GM21717 (cell line): Measurements from ENCODE around the gene CPSF7.
"Not testable (repeated sequence)": the region's sequence is repeated elsewhere in the genome, so short reads cannot be mapped to it uniquely, and the experiment has no call there.

Experiments
- ATAC-seq: cut with Tn5 transposase; IDR thresholded peaks from one replicate; pipeline ENCODE4 v1.9.1; 2021; ENCODE audit warnings: mild to moderate bottlenecking, moderate library complexity; ENCODE audit not compliant: unreplicated experiment

The CPSF7 gene

GRCh38 chr11:61429691-61430582 is at the start of gene CPSF7, which contains the start of gene SDHAF2:
CPSF7 (minus strand) TSS chr11:61429975; CDS start chr11:61429235, 740 bp downstream.
SDHAF2 (plus strand) TSS chr11:61430124; CDS start chr11:61430147, 23 bp downstream.
- peak; percentile 83 for ATAC-seq

GRCh38 chr11:61477727-61478148 is 48.0 kb upstream of the CPSF7 start:
- no peak for ATAC-seq

- no peak for ATAC-seq
These were observed 47.4 kb upstream of the CPSF7 start for GRCh38 chr11:61477126-61477525.

GRCh38 chr11:61476371-61476770 is 46.6 kb upstream of the CPSF7 start:
- ATAC-seq: no peak

- ATAC-seq: no peak
These were observed 45.7 kb upstream of the CPSF7 start for GRCh38 chr11:61475433-61475832.

GRCh38 chr11:61474013-61474643 is 44.4 kb upstream of the CPSF7 start:
- no peak for ATAC-seq

GRCh38 chr11:61473370-61474012 is 43.7 kb upstream of the CPSF7 start:
- no peak for ATAC-seq

- no peak for ATAC-seq
These were observed 43.1 kb upstream of the CPSF7 start for GRCh38 chr11:61472868-61473267.

- ATAC-seq: no peak
These were observed 42.5 kb upstream of the CPSF7 start for GRCh38 chr11:61472282-61472681.

- ATAC-seq: no peak
These were observed 38.2 kb upstream of the CPSF7 start for GRCh38 chr11:61468002-61468401.

GRCh38 chr11:61467602-61468001 is 37.8 kb upstream of the CPSF7 start:
- ATAC-seq: not testable (repeated sequence)

- ATAC-seq: no peak
These were observed 31.2 kb upstream of the CPSF7 start for GRCh38 chr11:61460986-61461385.

GRCh38 chr11:61460474-61460881 is 30.7 kb upstream of the CPSF7 start:
- no peak for ATAC-seq

- no peak for ATAC-seq
These were observed 24.7 kb upstream of the CPSF7 start for GRCh38 chr11:61454520-61454919.

- ATAC-seq: no peak
These were observed 23.9 kb upstream of the CPSF7 start for GRCh38 chr11:61453695-61454094.

- ATAC-seq: no peak
These were observed 23.1 kb upstream of the CPSF7 start for GRCh38 chr11:61452825-61453224.

GRCh38 chr11:61448552-61448927 is 18.8 kb upstream of the CPSF7 start:
- no peak for ATAC-seq

- no peak for ATAC-seq
These were observed 18.1 kb upstream of the CPSF7 start for GRCh38 chr11:61447601-61448551.

GRCh38 chr11:61446211-61446651 is 16.5 kb upstream of the CPSF7 start:
- ATAC-seq: peak; percentile 56

- no peak for ATAC-seq
These were observed 15.7 kb upstream of the CPSF7 start for GRCh38 chr11:61445516-61445915.
